ENCODE results near the gene TMEM129. TPM values are rescaled to one million over a fixed set of nuclear protein-coding genes. Genes with fewer than 3 reads are reported as not detected.

Gene TMEM129
- total and polyA plus RNA-seq, 2 experiments from 2014 or later: 16.4 to 64.4 TPM

DNA sequence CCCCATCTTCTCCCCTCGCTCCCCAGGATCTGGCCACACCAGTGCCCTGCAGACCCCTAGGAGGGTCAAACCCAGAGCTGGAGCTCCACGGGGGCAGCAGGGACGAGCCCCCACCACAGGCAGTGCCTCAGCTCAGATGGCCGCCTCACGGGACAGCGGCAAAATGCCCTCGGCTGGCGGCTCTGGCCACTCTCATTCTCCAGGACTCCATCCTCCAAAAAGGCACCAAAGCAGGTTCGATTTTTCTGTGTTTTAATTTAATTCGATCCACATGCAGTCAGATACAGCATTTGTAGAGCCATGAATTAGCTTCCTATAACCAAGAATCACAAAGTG lies 45.4 kb downstream of the TMEM129 start (continued):
- TF ChIP-seq, protein P1, sequence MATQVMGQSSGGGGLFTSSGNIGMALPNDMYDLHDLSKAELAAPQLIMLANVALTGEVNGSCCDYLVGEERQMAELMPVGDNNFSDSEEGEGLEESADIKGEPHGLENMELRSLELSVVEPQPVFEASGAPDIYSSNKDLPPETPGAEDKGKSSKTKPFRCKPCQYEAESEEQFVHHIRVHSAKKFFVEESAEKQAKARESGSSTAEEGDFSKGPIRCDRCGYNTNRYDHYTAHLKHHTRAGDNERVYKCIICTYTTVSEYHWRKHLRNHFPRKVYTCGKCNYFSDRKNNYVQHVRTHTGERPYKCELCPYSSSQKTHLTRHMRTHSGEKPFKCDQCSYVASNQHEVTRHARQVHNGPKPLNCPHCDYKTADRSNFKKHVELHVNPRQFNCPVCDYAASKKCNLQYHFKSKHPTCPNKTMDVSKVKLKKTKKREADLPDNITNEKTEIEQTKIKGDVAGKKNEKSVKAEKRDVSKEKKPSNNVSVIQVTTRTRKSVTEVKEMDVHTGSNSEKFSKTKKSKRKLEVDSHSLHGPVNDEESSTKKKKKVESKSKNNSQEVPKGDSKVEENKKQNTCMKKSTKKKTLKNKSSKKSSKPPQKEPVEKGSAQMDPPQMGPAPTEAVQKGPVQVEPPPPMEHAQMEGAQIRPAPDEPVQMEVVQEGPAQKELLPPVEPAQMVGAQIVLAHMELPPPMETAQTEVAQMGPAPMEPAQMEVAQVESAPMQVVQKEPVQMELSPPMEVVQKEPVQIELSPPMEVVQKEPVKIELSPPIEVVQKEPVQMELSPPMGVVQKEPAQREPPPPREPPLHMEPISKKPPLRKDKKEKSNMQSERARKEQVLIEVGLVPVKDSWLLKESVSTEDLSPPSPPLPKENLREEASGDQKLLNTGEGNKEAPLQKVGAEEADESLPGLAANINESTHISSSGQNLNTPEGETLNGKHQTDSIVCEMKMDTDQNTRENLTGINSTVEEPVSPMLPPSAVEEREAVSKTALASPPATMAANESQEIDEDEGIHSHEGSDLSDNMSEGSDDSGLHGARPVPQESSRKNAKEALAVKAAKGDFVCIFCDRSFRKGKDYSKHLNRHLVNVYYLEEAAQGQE (IDR thresholded peaks at IDR 0.05; ENCODE audit: unreplicated experiment): no peak
- TF ChIP-seq STAT1 (IDR thresholded peaks at IDR 0.05; ENCODE audit: unreplicated experiment): no peak
- TF ChIP-seq ZNF114 (CRISPR knock-in tag; IDR thresholded peaks at IDR 0.05): no peak
- no peak for TF ChIP-seq EZH2 (IDR thresholded peaks at IDR 0.05; ENCODE audit: low read depth, unreplicated experiment)
- TF ChIP-seq CREB1 (CRISPR knock-in tag; IDR thresholded peaks at IDR 0.05; ENCODE audit: low read depth): no peak
- TF ChIP-seq, protein P2, sequence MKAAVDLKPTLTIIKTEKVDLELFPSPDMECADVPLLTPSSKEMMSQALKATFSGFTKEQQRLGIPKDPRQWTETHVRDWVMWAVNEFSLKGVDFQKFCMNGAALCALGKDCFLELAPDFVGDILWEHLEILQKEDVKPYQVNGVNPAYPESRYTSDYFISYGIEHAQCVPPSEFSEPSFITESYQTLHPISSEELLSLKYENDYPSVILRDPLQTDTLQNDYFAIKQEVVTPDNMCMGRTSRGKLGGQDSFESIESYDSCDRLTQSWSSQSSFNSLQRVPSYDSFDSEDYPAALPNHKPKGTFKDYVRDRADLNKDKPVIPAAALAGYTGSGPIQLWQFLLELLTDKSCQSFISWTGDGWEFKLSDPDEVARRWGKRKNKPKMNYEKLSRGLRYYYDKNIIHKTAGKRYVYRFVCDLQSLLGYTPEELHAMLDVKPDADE (IDR thresholded peaks at IDR 0.05): no peak
- TF ChIP-seq EZH2phosphoT487 (IDR thresholded peaks at IDR 0.05; ENCODE audit: unreplicated experiment): no peak
- TF ChIP-seq NANOG (IDR thresholded peaks at IDR 0.05; ENCODE audit: borderline replicate concordance): no peak
- no peak for TF ChIP-seq ZNF331 (CRISPR knock-in tag; IDR thresholded peaks at IDR 0.05; ENCODE audit: low read depth)

DNA sequence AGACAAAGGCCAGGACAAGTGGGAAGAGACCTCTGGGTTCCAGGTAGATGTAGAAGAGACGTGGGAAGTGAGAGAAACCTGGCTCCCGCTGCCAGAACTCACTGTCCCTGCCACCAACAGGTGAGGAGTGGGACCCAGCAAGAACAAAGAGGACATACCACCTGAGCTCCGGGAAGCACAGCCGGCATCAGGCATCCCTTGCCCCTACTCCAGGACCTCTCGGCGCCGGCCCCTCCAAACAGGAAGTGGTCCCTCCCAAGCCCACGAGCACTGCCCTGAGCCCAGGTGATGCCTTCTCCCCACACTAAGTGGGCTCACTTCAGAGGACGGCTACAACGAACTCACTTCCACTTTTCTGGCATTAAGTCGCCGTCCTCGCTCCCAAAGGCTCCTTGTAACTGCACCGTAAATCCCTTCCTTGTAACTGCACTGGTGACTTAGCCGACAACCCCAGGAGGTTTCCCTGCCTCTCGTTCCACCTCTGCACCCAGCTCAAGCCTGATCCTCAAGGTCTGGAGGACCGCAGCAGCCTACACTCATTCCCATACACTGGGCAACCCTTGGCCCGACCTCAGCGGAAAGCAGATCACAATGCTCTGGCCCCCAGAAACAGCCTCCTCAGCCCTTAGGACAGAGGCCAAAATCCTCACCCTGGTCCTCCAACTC lies 45.9 kb downstream of the TMEM129 start:
- Histone ChIP-seq H3K36me3 (ENCODE audit: insufficient read depth) (no peaks in the 10 kb centered on the region), H3K79me2 (replicated peaks; ENCODE audit: insufficient read depth) (no peaks in the 10 kb centered on the region), H3K4me3 (no peak overlapping the region), H3K4me1 (ENCODE audit: insufficient read depth) (no peaks in the 10 kb centered on the region), H2AFZ (no peak overlapping the region), H3K4me2 (no peak overlapping the region), H4K20me1 (replicated peaks; ENCODE audit: insufficient read depth) (no peaks in the 10 kb centered on the region), H3K9me2 (ENCODE audit: insufficient read depth) (no peaks in the 10 kb centered on the region), H3K27ac (ENCODE audit: low read depth) (no peak overlapping the region), H3K27me3 (ENCODE audit: insufficient read depth) (no peaks in the 10 kb centered on the region), H3F3A (replicated peaks; ENCODE audit: low read depth) (no peaks in the 10 kb centered on the region)
- peaks cover 13% of the 10 kb centered on the region for H3K4me1 Mint-ChIP-seq
- H3K4me3 Mint-ChIP-seq: no peak overlapping the region
- no peak for DNase-seq (ENCODE audit: low spot score)
- no peaks in the 10 kb centered on the region for H3K9me3 Mint-ChIP-seq
- H3K36me3 Mint-ChIP-seq (ENCODE audit: low read depth): no peaks in the 10 kb centered on the region
- TF ChIP-seq, protein P3, sequence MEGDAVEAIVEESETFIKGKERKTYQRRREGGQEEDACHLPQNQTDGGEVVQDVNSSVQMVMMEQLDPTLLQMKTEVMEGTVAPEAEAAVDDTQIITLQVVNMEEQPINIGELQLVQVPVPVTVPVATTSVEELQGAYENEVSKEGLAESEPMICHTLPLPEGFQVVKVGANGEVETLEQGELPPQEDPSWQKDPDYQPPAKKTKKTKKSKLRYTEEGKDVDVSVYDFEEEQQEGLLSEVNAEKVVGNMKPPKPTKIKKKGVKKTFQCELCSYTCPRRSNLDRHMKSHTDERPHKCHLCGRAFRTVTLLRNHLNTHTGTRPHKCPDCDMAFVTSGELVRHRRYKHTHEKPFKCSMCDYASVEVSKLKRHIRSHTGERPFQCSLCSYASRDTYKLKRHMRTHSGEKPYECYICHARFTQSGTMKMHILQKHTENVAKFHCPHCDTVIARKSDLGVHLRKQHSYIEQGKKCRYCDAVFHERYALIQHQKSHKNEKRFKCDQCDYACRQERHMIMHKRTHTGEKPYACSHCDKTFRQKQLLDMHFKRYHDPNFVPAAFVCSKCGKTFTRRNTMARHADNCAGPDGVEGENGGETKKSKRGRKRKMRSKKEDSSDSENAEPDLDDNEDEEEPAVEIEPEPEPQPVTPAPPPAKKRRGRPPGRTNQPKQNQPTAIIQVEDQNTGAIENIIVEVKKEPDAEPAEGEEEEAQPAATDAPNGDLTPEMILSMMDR (conservative IDR thresholded peaks at IDR 0.05; ENCODE audit: low read depth in 2 of 2): no peak
- no peak for TF ChIP-seq ZNF114 (CRISPR knock-in tag; IDR thresholded peaks at IDR 0.05)
- TF ChIP-seq JUNB (IDR thresholded peaks at IDR 0.05; ENCODE audit: unreplicated experiment): no peak
- no peak for TF ChIP-seq EZH2 (IDR thresholded peaks at IDR 0.05; ENCODE audit: low read depth, unreplicated experiment)
- TF ChIP-seq, protein P1 (IDR thresholded peaks at IDR 0.05; ENCODE audit: unreplicated experiment): no peak
- TF ChIP-seq, protein P2 (IDR thresholded peaks at IDR 0.05): no peak
- no peak overlapping the region for H3K27ac Mint-ChIP-seq
- H3K27me3 Mint-ChIP-seq (ENCODE audit: insufficient read depth, low read depth, poor library complexity): peaks cover 10% of the 10 kb centered on the region
- ATAC-seq: no peak

Measured in GM23338 (cell line).